ENCODE measurements around the gene HERC3.

The HERC3 gene

DNA sequence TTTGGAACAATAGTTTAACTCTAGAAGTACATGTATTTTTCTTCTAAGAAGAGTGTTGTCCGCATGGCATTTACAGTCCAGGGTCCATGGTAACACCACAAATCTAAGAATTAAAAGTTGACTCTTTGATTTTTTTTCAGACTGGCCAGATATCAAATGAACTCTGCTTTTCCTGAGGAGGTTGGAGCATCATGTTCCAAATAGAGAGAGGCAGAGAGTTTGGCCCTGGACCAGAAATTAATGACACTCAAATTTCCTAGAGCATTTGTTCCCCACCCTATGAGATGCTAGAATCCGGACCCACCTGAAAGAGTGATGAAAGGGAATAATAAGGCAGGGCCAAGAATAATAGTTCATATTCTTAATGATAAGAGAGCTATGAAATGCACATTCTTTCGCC is 152.3 kb downstream of the HERC3 start:
- in situ Hi-C loops (cut with MboI; ENCODE audit: low sequenced_read_pairs) = no loop called here

DNA sequence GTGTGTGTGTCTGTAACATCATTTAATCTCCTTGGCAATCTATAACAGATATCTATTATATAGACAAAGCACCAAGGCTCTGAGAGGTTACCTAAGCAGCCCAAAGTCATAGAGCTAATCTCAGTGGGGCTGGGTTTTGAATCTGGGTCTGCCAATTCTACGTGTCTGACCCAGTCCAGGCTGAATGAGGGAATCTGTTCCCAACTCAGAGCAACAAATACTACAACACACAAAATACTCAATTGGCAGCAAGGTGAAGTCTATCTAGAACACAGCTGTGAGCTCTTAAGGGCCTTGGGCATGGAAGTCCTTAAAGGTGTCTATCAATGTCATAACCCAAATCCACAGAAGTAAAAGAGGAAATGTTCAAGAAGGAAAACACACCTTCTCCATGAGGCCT is 152.9 kb downstream of the HERC3 start:
- in situ Hi-C loops (cut with MboI; ENCODE audit: low sequenced_read_pairs) = no loop called here

DNA sequence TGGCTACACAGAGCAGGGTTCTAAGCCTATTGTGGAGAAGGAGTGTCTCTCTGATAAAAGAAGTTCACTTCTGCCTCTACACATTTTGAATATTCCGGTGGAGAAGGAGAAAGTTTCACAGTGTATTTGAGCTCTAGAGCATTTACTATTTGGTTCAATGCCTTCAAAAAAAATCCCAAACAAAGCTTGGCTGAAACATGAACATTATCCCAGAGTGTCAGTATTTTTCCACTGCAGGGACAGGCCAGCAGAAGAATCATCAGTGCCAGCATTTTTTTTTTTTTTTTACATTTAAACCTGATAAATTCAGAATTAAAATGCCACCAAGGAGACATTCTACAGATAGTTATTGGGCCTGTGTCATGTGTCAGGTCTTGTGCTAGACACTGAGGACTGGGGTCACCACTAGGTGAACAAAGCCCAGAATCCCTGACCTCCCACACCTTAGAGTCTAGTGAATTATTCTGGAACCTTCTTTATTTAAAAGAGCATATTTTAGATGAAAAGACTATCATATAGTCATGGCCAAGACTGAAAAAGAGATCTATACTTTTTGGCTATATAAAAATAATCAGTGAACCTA is 153.4 kb downstream of the HERC3 start:
- in situ Hi-C loops (cut with MboI; ENCODE audit: low sequenced_read_pairs) = no loop called here

DNA sequence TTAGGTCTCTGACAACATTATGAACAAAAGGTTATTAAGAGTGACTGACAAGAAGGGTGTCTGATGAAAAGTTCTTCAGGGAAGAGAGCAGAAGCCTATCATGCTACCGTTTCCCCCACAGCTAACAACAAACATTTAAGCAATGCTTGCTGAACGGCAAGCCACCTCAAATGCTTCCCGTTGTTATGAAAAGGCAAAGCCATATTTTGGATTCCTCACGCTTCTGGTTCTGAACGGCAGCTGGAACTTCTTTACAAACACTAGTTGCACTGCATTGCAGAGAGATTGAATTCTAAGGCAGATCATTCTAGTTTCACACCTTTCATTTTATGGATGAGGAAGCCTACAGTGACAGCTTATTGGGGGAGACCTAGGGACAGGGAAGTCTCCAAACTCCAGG is 153.9 kb downstream of the HERC3 start:
- in situ Hi-C loops (cut with MboI; ENCODE audit: low sequenced_read_pairs) = no loop called here

DNA sequence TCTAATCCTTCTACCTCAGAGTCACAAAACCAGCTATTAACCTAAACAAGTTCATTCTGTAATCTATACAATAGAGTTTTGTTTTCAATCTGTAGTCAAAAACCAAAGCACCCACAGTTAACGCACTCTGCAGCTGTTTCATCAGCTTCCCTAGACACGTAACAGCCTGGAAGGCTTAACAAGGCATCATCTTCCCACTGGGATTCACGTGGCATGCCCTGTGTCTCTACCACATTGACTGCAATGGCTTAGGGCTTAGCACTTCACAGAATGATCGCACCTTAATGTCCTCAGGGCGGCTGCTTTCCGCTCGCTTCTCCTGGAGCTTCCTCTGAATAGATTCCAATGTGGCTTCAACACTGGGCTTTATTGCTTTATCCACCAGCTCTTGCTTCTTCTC is 155.1 kb downstream of the HERC3 start:
- in situ Hi-C loops (cut with MboI; ENCODE audit: low sequenced_read_pairs) = no loop called here

DNA sequence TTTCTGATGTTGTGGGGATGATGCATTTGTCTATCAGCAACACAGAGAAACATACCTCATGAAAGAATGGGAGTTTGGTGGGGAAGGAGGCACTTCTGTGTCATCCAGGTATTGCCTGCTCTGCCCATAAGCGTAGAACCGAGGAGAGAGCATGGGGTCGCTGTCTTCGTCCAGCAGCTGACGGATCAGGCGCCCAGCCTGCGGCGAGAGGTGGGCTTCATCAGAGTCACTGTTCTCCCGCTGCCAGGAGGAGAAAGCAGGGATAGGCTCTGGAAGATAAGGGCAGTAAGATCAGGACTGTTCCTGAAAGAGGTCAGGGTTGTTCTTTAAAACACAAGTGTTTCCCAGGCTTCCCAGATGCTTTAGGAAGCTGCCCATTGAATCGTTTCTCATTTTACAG is 158.1 kb downstream of the HERC3 start:
- in situ Hi-C loops (cut with MboI; ENCODE audit: low sequenced_read_pairs) = no loop called here

DNA sequence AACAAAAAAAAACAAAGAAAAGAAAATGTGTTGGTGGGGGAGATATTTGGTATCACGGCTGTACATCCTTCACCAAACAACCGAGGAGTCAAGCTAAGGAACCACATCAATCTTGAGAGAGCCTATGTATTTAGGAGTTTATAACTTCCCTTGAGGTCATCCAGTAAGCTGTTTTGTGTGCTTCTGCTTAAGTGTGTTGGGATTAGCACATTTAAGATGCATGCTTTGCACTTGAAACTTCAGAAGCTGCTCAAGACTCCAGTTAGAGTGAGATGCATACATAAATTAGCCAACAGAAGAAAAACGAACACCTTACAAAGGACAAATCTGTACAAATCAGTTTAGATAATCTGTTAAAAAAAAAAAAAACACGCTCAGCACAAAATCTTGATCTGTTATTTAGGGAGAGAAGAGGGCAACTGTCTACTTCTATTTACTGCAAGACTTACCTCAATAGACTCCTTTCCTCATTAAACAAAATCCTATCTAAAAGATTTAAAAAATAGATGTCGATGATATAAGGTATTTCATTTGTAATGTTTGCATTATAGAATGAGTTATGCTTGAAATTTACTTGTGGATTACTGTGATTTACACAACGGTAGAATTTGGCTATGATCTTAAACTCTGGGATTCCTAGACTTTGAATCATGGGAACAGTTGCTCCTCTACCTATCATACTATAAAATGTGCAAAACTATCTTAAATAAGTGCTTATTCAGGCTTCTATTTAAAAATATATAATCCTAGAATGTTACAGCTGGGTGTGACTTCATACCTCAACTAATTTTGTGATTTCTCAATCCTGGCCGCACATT is 159.2 kb downstream of the HERC3 start:
- in situ Hi-C loops (cut with MboI; ENCODE audit: low sequenced_read_pairs) = no loop called here

DNA sequence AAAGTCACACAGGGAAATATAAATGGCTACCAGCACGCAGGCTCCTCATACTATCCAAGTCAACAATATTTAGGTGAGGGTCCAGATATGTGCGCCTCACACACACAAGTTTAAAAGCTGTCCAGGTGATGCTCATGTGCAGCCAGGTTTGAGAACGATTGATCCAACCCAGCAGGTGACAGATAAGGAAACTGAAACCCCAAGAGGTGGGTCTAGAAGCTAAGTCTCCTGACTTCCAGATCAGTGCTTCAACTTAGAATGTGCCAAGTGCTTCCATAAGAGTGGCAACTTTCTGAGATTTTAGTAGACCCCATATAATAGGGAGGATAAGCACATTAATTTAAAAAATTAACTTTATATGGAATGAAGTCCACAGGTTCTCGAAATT is 159.8 kb downstream of the HERC3 start:
- in situ Hi-C loops (cut with MboI; ENCODE audit: low sequenced_read_pairs) = no loop called here

DNA sequence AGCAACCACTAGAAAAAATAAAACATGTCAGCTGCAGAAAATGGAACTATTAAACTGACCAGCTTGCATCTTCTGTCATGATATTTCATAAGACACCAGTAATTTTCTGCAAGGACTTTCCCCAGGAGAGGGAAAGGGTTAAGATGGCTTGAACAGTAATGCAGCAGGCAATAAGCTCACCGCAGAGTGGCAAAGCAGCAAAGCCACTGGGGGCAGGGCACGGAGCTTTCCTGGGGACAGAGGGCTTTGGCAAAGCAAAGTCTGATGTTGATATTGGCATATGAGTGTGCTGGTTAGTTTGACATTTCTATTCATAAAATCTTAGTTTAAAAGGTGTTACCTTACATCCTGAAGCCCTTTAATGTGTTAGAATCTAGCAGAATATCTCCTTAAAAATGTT is 160.5 kb downstream of the HERC3 start:
- in situ Hi-C loops (cut with MboI; ENCODE audit: low sequenced_read_pairs) = no loop called here

DNA sequence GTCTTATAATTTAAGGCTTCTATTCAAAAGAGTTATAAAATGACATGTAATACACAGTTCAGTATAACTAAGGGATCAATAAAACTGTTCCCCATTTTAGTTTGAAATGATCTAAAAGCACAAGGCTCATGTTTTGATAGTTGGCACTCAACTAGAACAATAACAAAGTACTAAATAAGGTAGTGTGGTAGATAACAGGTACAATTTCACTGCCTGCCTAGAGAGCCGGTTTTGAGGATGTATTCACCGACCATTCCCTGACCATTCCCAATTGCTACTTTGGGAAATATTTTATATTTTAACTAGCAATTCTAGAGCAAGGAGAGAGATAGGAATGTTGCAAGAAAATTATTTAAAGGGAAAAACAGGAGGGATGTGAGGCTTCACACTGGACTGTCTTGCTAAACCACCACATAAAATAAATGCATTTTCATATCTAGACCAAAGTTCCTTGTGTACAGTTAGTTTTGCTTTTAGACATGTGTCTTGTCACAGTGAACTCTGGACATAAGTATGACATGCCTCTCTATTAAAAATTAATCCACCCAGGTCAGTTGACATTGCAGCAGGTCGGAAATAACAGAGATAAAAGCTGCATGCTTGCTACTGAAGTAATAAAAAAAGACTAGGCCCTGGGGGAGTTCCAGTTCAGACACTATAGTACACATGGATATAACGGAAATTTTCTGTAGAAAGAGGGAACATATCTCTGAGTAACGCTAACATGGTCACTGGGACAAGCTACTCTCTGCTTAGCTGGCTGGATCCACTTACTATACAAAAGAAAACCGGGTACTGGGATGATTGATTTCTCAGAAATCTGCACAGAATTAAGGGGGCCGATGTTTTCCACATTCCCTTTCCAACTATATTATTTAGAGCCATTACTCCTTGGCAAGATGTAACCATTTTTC is 161.6 kb downstream of the HERC3 start:
- in situ Hi-C loops (cut with MboI; ENCODE audit: low sequenced_read_pairs) = no loop called here

DNA sequence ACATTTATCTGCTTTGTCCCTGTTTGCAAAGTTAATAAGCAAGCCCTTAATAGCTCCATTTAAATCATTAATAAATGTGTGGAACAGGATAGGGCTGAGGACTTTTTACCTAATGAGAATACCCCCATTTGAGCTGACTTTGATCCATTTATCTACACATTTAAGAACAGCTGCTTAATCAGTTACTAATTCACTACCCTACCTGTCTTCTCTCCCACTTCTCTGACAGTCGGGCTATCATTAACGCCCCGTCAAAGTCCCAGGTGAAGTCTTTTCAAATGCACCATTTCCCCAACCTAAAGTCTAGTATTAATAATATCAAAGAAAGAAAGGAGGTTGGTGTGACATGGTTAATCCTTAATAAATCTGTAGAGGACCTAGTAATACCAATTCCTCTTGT is 162.5 kb downstream of the HERC3 start:
- in situ Hi-C loops (cut with MboI; ENCODE audit: low sequenced_read_pairs) = no loop called here

DNA sequence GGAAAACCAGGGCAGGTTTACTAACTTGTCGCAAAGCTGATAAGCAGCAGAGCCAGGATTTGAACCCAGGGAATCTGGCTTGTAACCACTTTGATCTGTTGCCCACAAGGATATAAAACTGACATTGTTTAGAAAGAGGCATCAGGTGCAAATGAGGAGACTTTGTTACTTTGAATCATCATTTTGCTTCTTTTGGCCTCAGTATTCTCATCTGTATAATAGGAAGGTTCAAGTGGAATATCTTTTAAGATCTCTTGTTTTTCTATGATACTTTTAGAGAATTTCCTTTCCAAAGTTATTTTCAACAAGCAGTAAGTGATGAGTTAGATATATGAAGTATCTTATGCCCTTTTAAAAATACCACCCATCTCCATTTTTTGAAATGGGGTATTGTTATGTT is 163.2 kb downstream of the HERC3 start:
- in situ Hi-C loops (cut with MboI; ENCODE audit: low sequenced_read_pairs) = no loop called here

DNA sequence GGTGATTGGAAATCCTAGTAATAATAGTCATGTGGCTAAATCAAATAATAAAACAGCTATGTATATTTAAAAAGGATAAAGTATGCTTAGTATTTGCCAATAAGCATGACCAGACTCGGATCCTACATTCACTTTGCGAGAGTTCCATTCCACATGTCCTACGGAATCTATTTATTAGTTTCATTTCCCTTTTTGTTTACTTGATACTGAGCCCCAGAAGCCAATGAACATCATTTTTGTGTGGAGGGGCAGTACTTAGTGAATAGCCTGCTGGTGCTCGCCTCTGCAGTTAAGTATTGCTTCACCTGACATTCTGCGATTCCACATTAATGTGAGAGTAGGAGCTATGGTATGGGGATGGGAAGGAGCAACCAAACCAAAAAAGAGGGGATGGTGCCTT is 163.9 kb downstream of the HERC3 start:
- in situ Hi-C loops (cut with MboI; ENCODE audit: low sequenced_read_pairs) = no loop called here

DNA sequence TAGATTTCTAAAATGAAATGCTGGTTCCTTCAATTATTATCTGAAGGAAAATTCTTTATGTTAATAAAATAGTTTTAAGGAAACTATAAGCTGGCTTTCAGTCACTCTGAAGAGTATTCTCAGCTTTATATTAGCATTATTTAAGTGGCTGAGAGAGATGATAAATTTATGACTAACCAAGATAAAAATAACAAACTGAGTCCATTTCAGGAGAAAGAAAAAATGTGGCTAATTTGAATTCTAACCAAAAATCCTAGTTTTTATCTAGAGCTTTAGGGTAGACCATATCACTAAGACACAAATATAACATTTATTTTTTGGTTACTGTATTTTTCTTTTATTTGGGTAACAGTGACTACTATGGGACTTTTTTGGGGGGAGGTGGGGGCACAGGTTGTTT is 164.8 kb downstream of the HERC3 start:
- in situ Hi-C loops (cut with MboI; ENCODE audit: low sequenced_read_pairs) = no loop called here

DNA sequence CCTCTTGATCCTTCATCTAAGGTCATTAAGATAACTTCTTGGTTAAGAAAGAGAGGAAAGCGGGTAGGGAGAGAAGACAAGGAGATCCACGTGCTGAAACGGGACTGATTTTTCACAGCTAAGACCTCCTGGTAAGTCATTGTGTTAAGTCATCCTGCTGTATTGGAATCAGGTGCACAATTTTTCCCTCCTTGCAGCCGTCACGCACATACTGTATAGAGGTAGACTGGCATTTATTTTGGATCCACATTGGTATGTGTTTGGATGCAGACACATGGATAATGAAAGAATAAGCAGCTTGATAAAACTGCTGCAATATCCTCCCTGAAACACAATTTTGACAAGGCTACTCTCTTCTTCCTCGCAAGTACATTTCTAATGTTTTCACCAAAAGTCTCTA is 165.5 kb downstream of the HERC3 start:
- in situ Hi-C loops (cut with MboI; ENCODE audit: low sequenced_read_pairs) = no loop called here

Measured in HL-60/S4 treated with phorbol 12-myristate 13-acetate at 8.2 ng/mL for 4 days and 3 days (cell line).